DND-41 (cell line): ENCODE data around the gene ITIH5.
"Not testable (repeated sequence)": the region's sequence is repeated elsewhere in the genome, so short reads cannot be mapped to it uniquely, and the experiment has no call there.

Source experiments
- ATAC-seq: fragments of 200-7000 bp; cut with Tn5 transposase; 3 replicates; pipeline ENCODE4 v1.9.1; 2021; ENCODE audit warnings: low read depth; ENCODE audit not compliant: insufficient read depth
- DNase-seq: peaks from one replicate; pipeline ENCODE4 v3.0.0-alpha.2; 2020
- H2AFZ ChIP-seq: 2 replicates; pipeline ENCODE4 v1.6.0; 2012; ENCODE audit warnings: low read depth, low read length
- H3K27ac ChIP-seq: 2 replicates; pipeline ENCODE4 v1.5.1; 2012; ENCODE audit warnings: low read length, inconsistent platforms
- H3K27me3 ChIP-seq: fragments of 200-600 bp; sonication (generic); 2 replicates; pipeline ENCODE4 v1.6.0; 2012; ENCODE audit warnings: low read length, mild to moderate bottlenecking, inconsistent platforms; ENCODE audit not compliant: insufficient read depth, poor library complexity
- H3K36me3 ChIP-seq: 2 replicates; pipeline ENCODE4 v1.5.1; 2012; ENCODE audit warnings: low read length, inconsistent platforms; ENCODE audit not compliant: insufficient read depth
- H3K4me1 ChIP-seq: 2 replicates; pipeline ENCODE4 v1.5.1; 2012; ENCODE audit warnings: mild to moderate bottlenecking, low read length; ENCODE audit not compliant: insufficient read depth
- H3K4me2 ChIP-seq: 2 replicates; pipeline ENCODE4 v1.6.0; 2012; ENCODE audit warnings: mild to moderate bottlenecking, moderate library complexity, low read length, inconsistent platforms; ENCODE audit not compliant: insufficient read depth
- H3K4me3 ChIP-seq, 2 experiments: fragments of 200-600 bp in 1 of 2; shearing (Covaris generic) in 1 of 2; 2 replicates each; pipeline ENCODE4 v1.5.1; 2012 to 2016; ENCODE audit warnings: inconsistent platforms in 2 of 2, low read length in 2 of 2, mild to moderate bottlenecking in 2 of 2, low read depth in 1 of 2, moderate library complexity in 1 of 2
- H3K79me2 ChIP-seq: 2 replicates; pipeline ENCODE4 v1.6.0; 2012; ENCODE audit warnings: low read length, inconsistent platforms; ENCODE audit not compliant: insufficient read depth
- H3K9ac ChIP-seq: 2 replicates; pipeline ENCODE4 v1.6.0; 2012; ENCODE audit warnings: low read depth, mild to moderate bottlenecking, inconsistent platforms, low read length, moderate library complexity
- H3K9me3 ChIP-seq: 2 replicates; pipeline ENCODE4 v1.5.1; 2012; ENCODE audit warnings: low read length, moderate library complexity, mild to moderate bottlenecking, inconsistent platforms; ENCODE audit not compliant: insufficient read depth, severe bottlenecking
- H4K20me1 ChIP-seq: 2 replicates; pipeline ENCODE4 v1.6.0; 2012; ENCODE audit warnings: low read length; ENCODE audit not compliant: insufficient read depth
- CTCF ChIP-seq: IDR thresholded peaks from 2 replicates; pipeline ENCODE4 v1.5.1; 2012; ENCODE audit warnings: borderline replicate concordance, low read length, moderate library complexity, mild to moderate bottlenecking; ENCODE audit not compliant: poor library complexity, severe bottlenecking; ENCODE audit errors: extremely low read depth
- EZH2 ChIP-seq: IDR thresholded peaks from 3 replicates; pipeline ENCODE4 v1.6.1; 2012; ENCODE audit warnings: borderline replicate concordance, low read depth, mild to moderate bottlenecking, moderate library complexity, low read length, inconsistent platforms; ENCODE audit not compliant: severe bottlenecking

Gene ITIH5

GRCh38 chr10:7697426-7697825 is 30.7 kb upstream of the ITIH5 start:
- H3K4me2 ChIP-seq: no peak overlapping the region
- DNase-seq (no peak), ATAC-seq (no peak)
- H3K27ac ChIP-seq: no peak overlapping the region
- H3K4me1 ChIP-seq: no peaks in the 10 kb centered on the region
- H3K36me3 ChIP-seq: no peaks in the 10 kb centered on the region
- H4K20me1 ChIP-seq: no peaks in the 10 kb centered on the region
- H3K4me3 ChIP-seq: no peak overlapping the region
- no peak overlapping the region for H3K9ac ChIP-seq
- H3K9me3 ChIP-seq: peaks cover 3% of the 10 kb centered on the region
- no peaks in the 10 kb centered on the region for H3K27me3 ChIP-seq
- H3K79me2 ChIP-seq: no peaks in the 10 kb centered on the region
- no peak overlapping the region for H2AFZ ChIP-seq
- TF ChIP-seq EZH2 (no peak), CTCF (no peak)

- TF ChIP-seq CTCF (no peak), EZH2 (no peak)
- no peaks in the 10 kb centered on the region for H4K20me1 ChIP-seq
- no peak overlapping the region for H3K27ac ChIP-seq
- no peak overlapping the region for H3K9ac ChIP-seq
- peaks cover 10% of the 10 kb centered on the region for H3K9me3 ChIP-seq
- ATAC-seq (no peak), DNase-seq (no peak)
- H3K36me3 ChIP-seq: no peaks in the 10 kb centered on the region
- no peak overlapping the region for H3K4me2 ChIP-seq
- no peaks in the 10 kb centered on the region for H3K79me2 ChIP-seq
- no peaks in the 10 kb centered on the region for H3K4me1 ChIP-seq
- H3K4me3 ChIP-seq: no peak overlapping the region
- no peak overlapping the region for H2AFZ ChIP-seq
- H3K27me3 ChIP-seq: no peaks in the 10 kb centered on the region
Observed at GRCh38 chr10:7696545-7696944, 29.8 kb upstream of the ITIH5 start.

- H3K4me2 ChIP-seq, H3K36me3 ChIP-seq, DNase-seq, H3K27ac ChIP-seq, H3K4me3 ChIP-seq, H3K27me3 ChIP-seq, H2AFZ ChIP-seq, H3K9ac ChIP-seq, ATAC-seq, H3K4me1 ChIP-seq, H3K79me2 ChIP-seq, H4K20me1 ChIP-seq: not testable (repeated sequence)
- H3K9me3 ChIP-seq: peaks cover 10% of the 10 kb centered on the region
Observed at GRCh38 chr10:7693194-7693593, 26.4 kb upstream of the ITIH5 start.

- H3K4me2 ChIP-seq, H3K27ac ChIP-seq, H3K36me3 ChIP-seq, H3K4me1 ChIP-seq, H3K27me3 ChIP-seq, H3K79me2 ChIP-seq, H3K4me3 ChIP-seq, H3K9ac ChIP-seq, H2AFZ ChIP-seq, DNase-seq, ATAC-seq, H4K20me1 ChIP-seq: not testable (repeated sequence)
- H3K9me3 ChIP-seq: peaks cover 10% of the 10 kb centered on the region
Observed at GRCh38 chr10:7692368-7692767, 25.6 kb upstream of the ITIH5 start.

GRCh38 chr10:7690885-7691597 is 24.3 kb upstream of the ITIH5 start:
- H2AFZ ChIP-seq, H3K4me3 ChIP-seq, DNase-seq, H3K9ac ChIP-seq, H3K36me3 ChIP-seq, H4K20me1 ChIP-seq, H3K4me1 ChIP-seq, H3K27me3 ChIP-seq, H3K79me2 ChIP-seq, ATAC-seq, H3K27ac ChIP-seq, H3K4me2 ChIP-seq: not testable (repeated sequence)
- H3K9me3 ChIP-seq: peaks cover 10% of the 10 kb centered on the region
